ENCODE data around the gene CCDC187. TPM values are rescaled to one million over a fixed set of nuclear protein-coding genes. Genes with fewer than 3 reads are reported as not detected.

The CCDC187 gene
- total and polyA plus RNA-seq, 8 donors, result 0.12 to 2.8 (median 0.45) TPM; not detected in 1

DNA sequence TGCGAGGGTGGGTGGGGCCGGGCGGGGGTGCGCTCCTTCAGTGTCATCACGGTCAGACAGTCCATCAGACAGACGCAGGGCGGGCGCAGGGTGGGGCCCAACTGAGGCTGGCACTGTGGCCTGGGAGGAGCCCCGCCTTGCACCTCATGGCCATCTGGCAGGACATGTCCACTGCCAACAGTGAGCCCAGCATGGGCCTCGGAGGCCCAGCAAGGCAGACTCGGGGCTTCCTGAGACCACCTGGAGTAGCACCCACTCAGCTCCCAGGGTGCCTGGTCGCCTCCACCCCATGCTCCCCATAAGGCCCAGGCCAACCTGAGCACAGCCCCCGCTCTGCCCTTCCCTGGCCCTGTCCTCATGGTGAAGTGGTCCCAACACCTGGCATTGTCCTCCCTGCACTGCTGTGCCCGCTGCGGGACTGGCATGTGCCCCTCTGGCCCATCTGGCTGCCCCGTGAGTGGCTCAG is 14.9 kb upstream of the CCDC187 start:
- Histone ChIP-seq H3K9me3 (peaks cover 0 to 13% (median 11%) of the 10 kb centered on the region in 4 donors), H3K27ac (no peak overlapping the region), H3K36me3 (no peaks in the 10 kb centered on the region), H3K4me1 (no peaks in the 10 kb centered on the region), H3K27me3 (no peaks in the 10 kb centered on the region), H3K4me3 (no peak overlapping the region)
- intact Hi-C loops (cut with DNase I; ENCODE audit: low total_unique reads), result no loop called here
- no peak for DNase-seq
- WGBS, 5 donors, result 75 to 88% (median 84%) methylated on average over 14 to 16 of the region's 16 CpGs
- TF ChIP-seq EP300 (IDR thresholded peaks at IDR 0.05) (no peak), POLR2A (IDR thresholded peaks at IDR 0.05) (no peak), POLR2AphosphoS5 (IDR thresholded peaks at IDR 0.05) (no peak)
- TF ChIP-seq, protein P1, sequence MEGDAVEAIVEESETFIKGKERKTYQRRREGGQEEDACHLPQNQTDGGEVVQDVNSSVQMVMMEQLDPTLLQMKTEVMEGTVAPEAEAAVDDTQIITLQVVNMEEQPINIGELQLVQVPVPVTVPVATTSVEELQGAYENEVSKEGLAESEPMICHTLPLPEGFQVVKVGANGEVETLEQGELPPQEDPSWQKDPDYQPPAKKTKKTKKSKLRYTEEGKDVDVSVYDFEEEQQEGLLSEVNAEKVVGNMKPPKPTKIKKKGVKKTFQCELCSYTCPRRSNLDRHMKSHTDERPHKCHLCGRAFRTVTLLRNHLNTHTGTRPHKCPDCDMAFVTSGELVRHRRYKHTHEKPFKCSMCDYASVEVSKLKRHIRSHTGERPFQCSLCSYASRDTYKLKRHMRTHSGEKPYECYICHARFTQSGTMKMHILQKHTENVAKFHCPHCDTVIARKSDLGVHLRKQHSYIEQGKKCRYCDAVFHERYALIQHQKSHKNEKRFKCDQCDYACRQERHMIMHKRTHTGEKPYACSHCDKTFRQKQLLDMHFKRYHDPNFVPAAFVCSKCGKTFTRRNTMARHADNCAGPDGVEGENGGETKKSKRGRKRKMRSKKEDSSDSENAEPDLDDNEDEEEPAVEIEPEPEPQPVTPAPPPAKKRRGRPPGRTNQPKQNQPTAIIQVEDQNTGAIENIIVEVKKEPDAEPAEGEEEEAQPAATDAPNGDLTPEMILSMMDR (IDR thresholded peaks at IDR 0.05), result no peak

DNA sequence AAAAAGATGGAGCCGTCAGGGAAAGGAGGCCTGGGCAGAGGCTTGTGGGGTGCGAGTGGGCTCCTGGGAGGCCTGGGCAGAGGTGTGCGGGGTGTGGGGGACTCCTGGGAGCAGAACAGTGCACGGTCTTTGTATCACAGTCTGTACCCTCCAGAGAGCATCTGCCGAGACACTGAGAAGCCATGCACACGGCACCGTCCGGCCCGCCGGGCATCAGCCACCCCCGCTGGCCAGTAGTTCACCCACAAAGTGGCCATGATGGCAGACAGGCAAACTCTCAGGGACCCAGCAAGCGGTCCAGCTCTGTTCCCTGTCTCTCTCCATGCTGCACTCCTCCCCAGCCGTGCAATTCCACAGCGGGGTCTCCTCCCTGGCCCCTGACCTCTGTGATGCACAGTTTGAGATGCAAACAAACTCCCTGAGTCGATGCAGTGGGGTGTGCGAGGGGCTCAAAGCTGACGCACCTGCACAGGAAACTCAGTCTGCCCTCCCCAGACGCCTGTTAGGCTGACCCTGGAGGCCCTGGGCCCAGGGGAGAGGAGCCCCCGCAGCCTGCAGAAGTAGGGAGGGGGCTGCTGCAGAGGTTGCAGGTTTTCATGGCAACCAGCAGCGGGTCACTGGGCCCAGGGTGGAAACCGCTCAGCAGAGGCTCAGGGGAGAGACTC is 14.3 kb upstream of the CCDC187 start:
- no peak overlapping the region for H3K4me3 ChIP-seq
- no peaks in the 10 kb centered on the region for H3K27me3 ChIP-seq
- H3K27ac ChIP-seq, result no peak overlapping the region
- DNase-seq, result no peak
- 71 to 82% (median 73%) methylated on average over 13 to 21 of the region's 21 CpGs for WGBS, 5 donors
- H3K4me1 ChIP-seq, result no peaks in the 10 kb centered on the region
- intact Hi-C loops (cut with DNase I; ENCODE audit: low total_unique reads), result no loop called here
- peaks cover 0 to 13% (median 11%) of the 10 kb centered on the region in 4 donors for H3K9me3 ChIP-seq
- TF ChIP-seq, protein P1 (IDR thresholded peaks at IDR 0.05), result no peak
- no peak for TF ChIP-seq POLR2AphosphoS5 (IDR thresholded peaks at IDR 0.05)
- no peak for TF ChIP-seq POLR2A (IDR thresholded peaks at IDR 0.05)
- TF ChIP-seq EP300 (IDR thresholded peaks at IDR 0.05), result no peak
- no peaks in the 10 kb centered on the region for H3K36me3 ChIP-seq

- intact Hi-C loops (cut with DNase I; ENCODE audit: low total_unique reads), result no loop called here
- no peak for DNase-seq
- Histone ChIP-seq H3K9me3 (peaks cover 0 to 13% (median 11%) of the 10 kb centered on the region in 4 donors), H3K4me3 (no peak overlapping the region), H3K4me1 (no peaks in the 10 kb centered on the region), H3K27me3 (no peaks in the 10 kb centered on the region), H3K36me3 (no peaks in the 10 kb centered on the region), H3K27ac (no peak overlapping the region)
- 79 to 89% (median 88%) methylated on average over 14 to 16 of the region's 16 CpGs for WGBS, 5 donors
- TF ChIP-seq EP300 (IDR thresholded peaks at IDR 0.05) (no peak), POLR2AphosphoS5 (IDR thresholded peaks at IDR 0.05) (no peak), POLR2A (IDR thresholded peaks at IDR 0.05) (no peak)
- TF ChIP-seq, protein P1 (IDR thresholded peaks at IDR 0.05), result no peak
Measured at GRCh38 chr9:136317695-136318094, 13.8 kb upstream of the CCDC187 start.

DNA sequence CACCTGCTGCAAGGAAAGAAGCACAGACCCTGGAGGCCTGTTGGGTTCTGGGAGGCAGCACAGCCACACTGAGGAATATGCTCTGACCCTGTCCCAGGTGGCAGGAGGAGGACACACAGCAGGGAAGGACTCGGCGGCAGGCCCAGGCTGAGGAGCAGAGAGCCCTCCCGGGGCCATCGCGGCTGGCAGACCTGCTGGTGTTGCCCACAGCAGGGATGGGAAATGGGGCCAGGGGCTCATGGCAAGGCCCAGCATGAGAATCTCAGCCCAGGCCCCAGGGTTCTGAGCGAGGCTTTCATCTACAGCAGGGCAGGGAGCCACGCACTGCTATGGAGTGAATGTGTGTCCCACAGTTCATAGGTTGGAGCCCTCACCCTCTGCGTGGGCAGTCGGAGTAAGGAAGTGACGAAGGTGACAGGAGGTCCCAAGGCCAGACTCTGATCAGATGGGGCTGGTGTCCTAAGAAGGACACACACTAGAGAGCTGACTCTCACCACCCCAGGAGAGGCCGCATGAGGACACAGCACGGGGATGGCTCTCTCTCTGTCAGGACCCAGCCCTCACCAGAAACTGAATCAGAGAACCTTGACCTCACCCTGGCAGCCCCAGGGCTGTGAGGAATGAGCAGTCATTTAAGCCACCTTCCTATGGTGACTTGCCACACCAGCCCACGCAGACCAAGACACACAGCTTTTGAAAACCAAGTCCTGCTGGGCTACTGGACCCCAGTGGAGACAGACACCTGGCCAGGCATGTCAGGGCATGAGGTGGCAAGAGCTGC is 13.2 kb upstream of the CCDC187 start:
- peaks cover 0 to 3% (median under 1%) of the 10 kb centered on the region in 4 donors for H3K4me1 ChIP-seq
- WGBS, 5 donors, result 86 to 93% (median 91%) methylated on average over 8 to 13 of the region's 13 CpGs
- TF ChIP-seq, protein P1 (IDR thresholded peaks at IDR 0.05), result no peak
- TF ChIP-seq EP300 (IDR thresholded peaks at IDR 0.05), result no peak
- no peak for TF ChIP-seq POLR2AphosphoS5 (IDR thresholded peaks at IDR 0.05)
- TF ChIP-seq POLR2A (IDR thresholded peaks at IDR 0.05), result no peak
- H3K27me3 ChIP-seq, result peaks cover 0 to under 1% (median 0%) of the 10 kb centered on the region in 3 donors
- no peak overlapping the region for H3K27ac ChIP-seq
- no peak for DNase-seq
- H3K36me3 ChIP-seq, result no peaks in the 10 kb centered on the region
- peaks cover 0 to 13% (median 11%) of the 10 kb centered on the region in 4 donors for H3K9me3 ChIP-seq
- intact Hi-C loops (cut with DNase I; ENCODE audit: low total_unique reads), result no loop called here
- H3K4me3 ChIP-seq, result no peak overlapping the region
